Trophoblast cell (in vitro differentiated cells and primary cell): ENCODE measurements around the gene NAP1L4.

Source experiments
- DNase-seq, 2 donors: peaks; one replicate each; pipeline ENCODE4 v3.0.0-alpha.2; 2016
- H2AFZ ChIP-seq: 2 replicates; pipeline ENCODE4 v1.6.1; 2013; ENCODE audit warnings: low read length, moderate library complexity, mild to moderate bottlenecking; ENCODE audit not compliant: insufficient read depth, poor library complexity
- H2AK5ac ChIP-seq: 2 replicates; pipeline ENCODE4 v1.6.1; 2013; ENCODE audit warnings: mild to moderate bottlenecking, low read length
- H2BK120ac ChIP-seq: 2 replicates; pipeline ENCODE4 v1.6.1; 2013; ENCODE audit warnings: low read length, mild to moderate bottlenecking, moderate library complexity; ENCODE audit not compliant: insufficient read depth, poor library complexity
- H2BK12ac ChIP-seq: 2 replicates; pipeline ENCODE4 v1.6.1; 2013; ENCODE audit warnings: mild to moderate bottlenecking, low read length, moderate library complexity
- H2BK5ac ChIP-seq: 2 replicates; pipeline ENCODE4 v1.6.1; 2013; ENCODE audit warnings: low read length, low read depth, moderate library complexity, mild to moderate bottlenecking; ENCODE audit not compliant: poor library complexity
- H3K14ac ChIP-seq: 2 replicates; pipeline ENCODE4 v1.6.1; 2013; ENCODE audit warnings: mild to moderate bottlenecking, low read length
- H3K18ac ChIP-seq: 2 replicates; pipeline ENCODE4 v1.6.1; 2013; ENCODE audit warnings: mild to moderate bottlenecking, low read length
- H3K23ac ChIP-seq: 2 replicates; pipeline ENCODE4 v1.6.1; 2013; ENCODE audit warnings: low read length
- H3K27ac ChIP-seq: 2 replicates; pipeline ENCODE4 v1.5.1; 2013; ENCODE audit warnings: low read depth, mild to moderate bottlenecking, inconsistent platforms, low read length, moderate library complexity
- H3K27me3 ChIP-seq: 2 replicates; pipeline ENCODE4 v1.6.1; 2013; ENCODE audit warnings: inconsistent platforms, mild to moderate bottlenecking, low read length, moderate library complexity; ENCODE audit not compliant: insufficient read depth
- H3K36me3 ChIP-seq, 2 experiments: 1 replicate in 1 of 2; 2 replicates in 1 of 2; pipeline ENCODE4 v1.6.1; 2013; ENCODE audit warnings: low read length in 2 of 2, mild to moderate bottlenecking in 2 of 2, moderate library complexity in 1 of 2; ENCODE audit not compliant: insufficient read depth in 2 of 2, control insufficient read depth in 1 of 2
- H3K4ac ChIP-seq: 2 replicates; pipeline ENCODE4 v1.6.1; 2013; ENCODE audit warnings: low read depth, mild to moderate bottlenecking, low read length, moderate library complexity
- H3K4me1 ChIP-seq, 2 experiments: 1 replicate in 1 of 2; 2 replicates in 1 of 2; pipeline ENCODE4 v1.6.1; 2013; ENCODE audit warnings: low read length in 2 of 2, mild to moderate bottlenecking in 2 of 2, moderate library complexity in 1 of 2; ENCODE audit not compliant: insufficient read depth in 2 of 2, control insufficient read depth in 1 of 2
- H3K4me2 ChIP-seq: 2 replicates; pipeline ENCODE4 v1.6.1; 2013; ENCODE audit warnings: inconsistent platforms, mild to moderate bottlenecking, low read length, moderate library complexity
- H3K4me3 ChIP-seq: 2 replicates; pipeline ENCODE4 v1.5.1; 2013; ENCODE audit warnings: mild to moderate bottlenecking, low read depth, low read length, inconsistent platforms
- H3K79me1 ChIP-seq: one replicate; pipeline ENCODE4 v1.6.1; 2013; ENCODE audit warnings: low read length
- H3K79me2 ChIP-seq: 2 replicates; pipeline ENCODE4 v1.6.1; 2013; ENCODE audit warnings: low read length, mild to moderate bottlenecking; ENCODE audit not compliant: control insufficient read depth, insufficient read depth, poor library complexity
- H3K9ac ChIP-seq: 2 replicates; pipeline ENCODE4 v1.6.1; 2013; ENCODE audit warnings: mild to moderate bottlenecking, low read length
- H3K9me3 ChIP-seq: 2 replicates; pipeline ENCODE4 v1.6.1; 2013; ENCODE audit warnings: low read depth, mild to moderate bottlenecking, control low read depth, inconsistent platforms, low read length; ENCODE audit not compliant: insufficient read depth
- H4K12ac ChIP-seq: 2 replicates; pipeline ENCODE4 v1.6.1; 2013; ENCODE audit warnings: low read depth, mild to moderate bottlenecking, low read length, moderate library complexity
- H4K8ac ChIP-seq: 2 replicates; pipeline ENCODE4 v1.6.1; 2013; ENCODE audit warnings: low read depth, mild to moderate bottlenecking, low read length, moderate library complexity
- H4K91ac ChIP-seq: one replicate; pipeline ENCODE4 v1.6.1; 2013; ENCODE audit warnings: low read depth, mild to moderate bottlenecking, low read length, moderate library complexity
- WGBS: extraction: QIAGEN DNeasy Blood & Tissue Kit; methylation state at CpG from one replicate; pipeline ENCODE4 v1.1.7; 2013; ENCODE audit warnings: missing lambda C conversion rate; ENCODE audit not compliant: insufficient read length, insufficient coverage; ENCODE audit errors: extremely low coverage; 5-methylcytosine and 5-hydroxymethylcytosine counted together

Gene NAP1L4

GRCh38 chr11:2961080-2961479 is 31.0 kb downstream of the NAP1L4 start:
- Histone ChIP-seq H3K9ac (no peak overlapping the region), H3K9me3 (no peaks in the 10 kb centered on the region), H3K14ac (no peak overlapping the region), H3K79me1 (no peaks in the 10 kb centered on the region), H4K91ac (no peak overlapping the region), H2BK120ac (no peak overlapping the region), H3K18ac (no peak overlapping the region), H2AFZ (no peak overlapping the region), H4K8ac (no peak overlapping the region), H3K4ac (no peak overlapping the region), H4K12ac (no peak overlapping the region), H3K27me3 (no peaks in the 10 kb centered on the region), H3K4me3 (no peak overlapping the region), H2AK5ac (no peak overlapping the region), H3K23ac (no peak overlapping the region), H2BK5ac (no peak overlapping the region), H3K4me2 (no peak overlapping the region), H3K4me1 (no peaks in the 10 kb centered on the region), H3K27ac (no peak overlapping the region), H3K79me2 (no peaks in the 10 kb centered on the region), H3K36me3 (peaks cover 45 to 69% of the 10 kb centered on the region in 2 experiments), H2BK12ac (no peak overlapping the region)
- WGBS, result no CpG with 5 or more reads among the region's 5 CpGs
- DNase-seq, result no peak

- H2AK5ac ChIP-seq, result no peak overlapping the region
- no peak overlapping the region for H3K4me2 ChIP-seq
- no peak overlapping the region for H2BK12ac ChIP-seq
- no peak overlapping the region for H4K12ac ChIP-seq
- no peaks in the 10 kb centered on the region for H3K27me3 ChIP-seq
- peak overlapping the region; percentile 3 for H3K4me3 ChIP-seq
- no peak overlapping the region for H2BK5ac ChIP-seq
- no peaks in the 10 kb centered on the region for H3K4me1 ChIP-seq
- no peak overlapping the region for H3K4ac ChIP-seq
- no peak for DNase-seq
- H3K18ac ChIP-seq, result no peak overlapping the region
- H3K79me2 ChIP-seq, result no peaks in the 10 kb centered on the region
- no peak overlapping the region for H2BK120ac ChIP-seq
- no peak overlapping the region for H2AFZ ChIP-seq
- H3K9ac ChIP-seq, result no peak overlapping the region
- H4K91ac ChIP-seq, result no peak overlapping the region
- no peak overlapping the region for H3K27ac ChIP-seq
- no peak overlapping the region for H3K23ac ChIP-seq
- peaks cover 48 to 68% of the 10 kb centered on the region in 2 experiments for H3K36me3 ChIP-seq
- no peak overlapping the region for H3K14ac ChIP-seq
- H4K8ac ChIP-seq, result no peak overlapping the region
- H3K9me3 ChIP-seq, result no peaks in the 10 kb centered on the region
- no CpG with 5 or more reads among the region's 7 CpGs for WGBS
- H3K79me1 ChIP-seq, result no peaks in the 10 kb centered on the region
These were observed 32.0 kb downstream of the NAP1L4 start for GRCh38 chr11:2960139-2960538.

GRCh38 chr11:2958251-2958650 is 33.9 kb downstream of the NAP1L4 start:
- H4K12ac ChIP-seq, result no peak overlapping the region
- no peak overlapping the region for H3K4ac ChIP-seq
- H3K18ac ChIP-seq, result no peak overlapping the region
- H3K4me1 ChIP-seq, result no peaks in the 10 kb centered on the region
- no peak overlapping the region for H3K4me3 ChIP-seq
- H3K36me3 ChIP-seq, result peaks cover 46 to 68% of the 10 kb centered on the region in 2 experiments
- H4K8ac ChIP-seq, result no peak overlapping the region
- H2BK120ac ChIP-seq, result no peak overlapping the region
- H3K27me3 ChIP-seq, result no peaks in the 10 kb centered on the region
- H3K27ac ChIP-seq, result no peak overlapping the region
- no peak overlapping the region for H2AFZ ChIP-seq
- H3K23ac ChIP-seq, result no peak overlapping the region
- H3K79me2 ChIP-seq, result no peaks in the 10 kb centered on the region
- no peak overlapping the region for H2BK12ac ChIP-seq
- H4K91ac ChIP-seq, result no peak overlapping the region
- H2BK5ac ChIP-seq, result no peak overlapping the region
- H3K9ac ChIP-seq, result no peak overlapping the region
- H2AK5ac ChIP-seq, result no peak overlapping the region
- no peaks in the 10 kb centered on the region for H3K9me3 ChIP-seq
- no peaks in the 10 kb centered on the region for H3K79me1 ChIP-seq
- WGBS, result no CpG with 5 or more reads among the region's 3 CpGs
- H3K14ac ChIP-seq, result no peak overlapping the region
- no peak overlapping the region for H3K4me2 ChIP-seq
- no peak for DNase-seq

- H2BK12ac ChIP-seq, result no peak overlapping the region
- no peaks in the 10 kb centered on the region for H3K79me2 ChIP-seq
- H3K36me3 ChIP-seq, result peaks cover 45 to 70% of the 10 kb centered on the region in 2 experiments
These were observed 36.1 kb downstream of the NAP1L4 start for GRCh38 chr11:2955906-2956476.

More at GRCh38 chr11:2955906-2956476, 36.1 kb downstream of the NAP1L4 start:
- Histone ChIP-seq H3K27ac (no peak overlapping the region), H3K9me3 (no peaks in the 10 kb centered on the region), H3K27me3 (no peaks in the 10 kb centered on the region), H4K8ac (no peak overlapping the region), H4K91ac (no peak overlapping the region), H2AK5ac (no peak overlapping the region), H3K4ac (no peak overlapping the region), H3K4me3 (no peak overlapping the region), H2BK5ac (no peak overlapping the region), H3K9ac (no peak overlapping the region), H3K79me1 (no peaks in the 10 kb centered on the region), H3K23ac (no peak overlapping the region), H3K4me1 (peaks cover 4 to 7% of the 10 kb centered on the region in 2 experiments), H4K12ac (no peak overlapping the region), H3K14ac (no peak overlapping the region), H2AFZ (no peak overlapping the region), H3K18ac (no peak overlapping the region), H2BK120ac (no peak overlapping the region), H3K4me2 (no peak overlapping the region)
- DNase-seq, result no peak
- no CpG with 5 or more reads among the region's 6 CpGs for WGBS
